Neuronal stem cell (in vitro differentiated cells): ENCODE results near the gene MAD1L1.

ENCODE experiments used
- DNase-seq: peaks from one replicate; pipeline ENCODE4 v3.0.0-alpha.2; 2013; ENCODE audit warnings: low spot score
- H2AFZ ChIP-seq: one replicate; pipeline ENCODE4 v1.6.1; 2013; ENCODE audit warnings: mild to moderate bottlenecking, low read length, inconsistent platforms
- H2AK5ac ChIP-seq: 2 replicates; pipeline ENCODE4 v1.6.1; 2013; ENCODE audit warnings: low read depth, mild to moderate bottlenecking, inconsistent platforms, low read length, moderate library complexity, mixed read lengths
- H2BK120ac ChIP-seq: 2 replicates; pipeline ENCODE4 v1.6.1; 2013; ENCODE audit warnings: low read depth, mild to moderate bottlenecking, inconsistent platforms, low read length, moderate library complexity, mixed read lengths
- H2BK12ac ChIP-seq: one replicate; pipeline ENCODE4 v1.6.1; 2013; ENCODE audit warnings: low read length, inconsistent platforms
- H2BK15ac ChIP-seq: 2 replicates; pipeline ENCODE4 v1.6.1; 2013; ENCODE audit warnings: mild to moderate bottlenecking, low read length, inconsistent platforms, mixed read lengths
- H2BK5ac ChIP-seq: one replicate; pipeline ENCODE4 v1.6.1; 2013; ENCODE audit warnings: inconsistent platforms, mild to moderate bottlenecking, low read length, moderate library complexity
- H3K14ac ChIP-seq: one replicate; pipeline ENCODE4 v1.6.1; 2013; ENCODE audit warnings: low read length, inconsistent platforms
- H3K18ac ChIP-seq: 2 replicates; pipeline ENCODE4 v1.6.1; 2013; ENCODE audit warnings: low read length, inconsistent platforms
- H3K23ac ChIP-seq: 2 replicates; pipeline ENCODE4 v1.6.1; 2013; ENCODE audit warnings: low read depth, mild to moderate bottlenecking, mixed read lengths, low read length, inconsistent platforms; ENCODE audit not compliant: poor library complexity
- H3K27ac ChIP-seq: replicated peaks from 3 replicates; pipeline ENCODE4 v1.5.1; 2013; ENCODE audit warnings: low read length, inconsistent platforms
- H3K27me3 ChIP-seq, 3 experiments: 2 replicates each; pipeline ENCODE4 v1.6.1; 2013; ENCODE audit warnings: low read length in 3 of 3, mild to moderate bottlenecking in 2 of 3, inconsistent platforms in 1 of 3, low read depth in 1 of 3, mixed read lengths in 1 of 3, moderate library complexity in 1 of 3; ENCODE audit not compliant: control insufficient read depth in 3 of 3, insufficient read depth in 3 of 3
- H3K36me3 ChIP-seq, 2 donors: replicated peaks in 1 of 2; 2 replicates each; pipeline ENCODE4 v1.6.1; 2013; ENCODE audit warnings: low read length in 2 of 2; ENCODE audit not compliant: control insufficient read depth in 2 of 2, insufficient read depth in 2 of 2
- H3K4ac ChIP-seq: 2 replicates; pipeline ENCODE4 v1.6.1; 2013; ENCODE audit warnings: inconsistent platforms, mild to moderate bottlenecking, low read length, moderate library complexity
- H3K4me1 ChIP-seq, 2 donors: 1 replicate in 1 of 2; 2 replicates in 1 of 2; pipeline ENCODE4 v1.6.1; 2013; ENCODE audit warnings: low read length in 2 of 2, low read depth in 1 of 2; ENCODE audit not compliant: control insufficient read depth in 2 of 2, insufficient read depth in 1 of 2
- H3K4me2 ChIP-seq: one replicate; pipeline ENCODE4 v1.6.1; 2013; ENCODE audit warnings: mild to moderate bottlenecking, low read length, inconsistent platforms; ENCODE audit not compliant: insufficient read depth, poor library complexity, severe bottlenecking
- H3K4me3 ChIP-seq, 2 donors: 2 replicates each; pipeline ENCODE4 v1.5.1; 2013; ENCODE audit warnings: low read length in 2 of 2, mild to moderate bottlenecking in 2 of 2, inconsistent platforms in 1 of 2, moderate library complexity in 1 of 2
- H3K79me1 ChIP-seq: one replicate; pipeline ENCODE4 v1.6.1; 2013; ENCODE audit warnings: low read depth, mild to moderate bottlenecking, inconsistent platforms, low read length, moderate library complexity
- H3K9ac ChIP-seq: one replicate; pipeline ENCODE4 v1.6.1; 2013; ENCODE audit warnings: mild to moderate bottlenecking, low read depth, low read length, inconsistent platforms; ENCODE audit not compliant: poor library complexity
- H3K9me3 ChIP-seq, 2 donors: replicated peaks in 1 of 2; 2 replicates each; pipeline versions ENCODE3 to v1.6.1; 2013; ENCODE audit warnings: low read length in 2 of 2, mild to moderate bottlenecking in 2 of 2, inconsistent platforms in 1 of 2, low read depth in 1 of 2, mixed read lengths in 1 of 2, moderate library complexity in 1 of 2; ENCODE audit not compliant: control insufficient read depth in 2 of 2, insufficient read depth in 1 of 2
- H4K8ac ChIP-seq: one replicate; pipeline ENCODE4 v1.6.1; 2013; ENCODE audit warnings: low read depth, mild to moderate bottlenecking, inconsistent platforms, low read length, moderate library complexity
- H4K91ac ChIP-seq: one replicate; pipeline ENCODE4 v1.6.1; 2013; ENCODE audit warnings: low read length, low read depth, mild to moderate bottlenecking, inconsistent platforms; ENCODE audit not compliant: poor library complexity
- WGBS, 2 donors: extraction: QIAGEN DNeasy Blood & Tissue Kit; methylation state at CpG; one replicate each; pipeline ENCODE4 v1.1.7; 2013; ENCODE audit warnings: missing lambda C conversion rate in 2 of 2, mixed read lengths in 1 of 2; ENCODE audit not compliant: insufficient read length in 2 of 2, insufficient replicate concordance in 1 of 2; ENCODE audit errors: extremely low coverage in 2 of 2; 5-methylcytosine and 5-hydroxymethylcytosine counted together

MAD1L1 gene

DNA sequence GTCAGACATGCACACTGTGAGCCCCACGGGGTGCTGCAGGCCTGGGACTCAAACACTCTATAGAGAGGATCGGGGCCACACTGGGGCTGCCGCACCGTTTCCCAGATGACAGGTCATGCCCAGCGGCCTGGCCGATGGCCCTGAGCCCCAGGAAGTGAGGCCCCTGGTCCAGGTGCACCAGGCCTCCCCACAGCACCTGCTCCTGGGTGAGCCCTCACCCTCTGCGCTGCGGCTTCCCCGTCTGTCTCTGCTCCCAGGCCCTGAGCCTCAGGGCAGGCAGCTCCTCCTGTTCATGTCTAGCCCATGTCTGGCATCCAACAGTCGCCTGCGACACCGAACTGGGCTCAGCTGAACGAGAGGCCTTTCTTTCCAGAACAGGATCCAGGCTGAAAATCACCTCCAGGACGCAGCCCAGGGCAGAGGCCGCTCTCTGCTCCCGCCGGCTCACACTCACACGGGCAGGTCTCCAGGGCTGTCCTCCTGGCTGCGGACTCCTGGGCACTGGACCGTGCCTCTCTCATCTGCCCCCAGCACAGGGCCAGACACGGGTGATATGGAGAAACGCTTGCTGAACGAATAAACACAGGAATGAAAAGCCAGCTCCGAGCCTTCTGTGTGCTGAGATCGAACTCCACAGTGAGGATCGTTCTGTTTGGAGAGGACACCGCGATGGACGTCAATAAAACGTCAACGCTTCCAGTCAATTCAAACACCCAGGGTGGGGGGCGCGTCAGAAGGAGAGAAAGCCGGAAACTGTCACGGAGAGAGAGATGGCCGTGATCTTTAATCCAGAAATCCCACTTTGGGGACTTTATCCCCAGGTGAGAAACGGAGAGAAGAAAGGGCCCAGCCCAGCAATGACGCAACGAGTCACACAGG is 360.3 kb downstream of the MAD1L1 start:
- Histone ChIP-seq H2AK5ac (no peak overlapping the region), H3K27ac (no peak overlapping the region), H2BK5ac (peak overlapping the region; percentile 48), H2BK12ac (no peak overlapping the region), H3K4ac (no peak overlapping the region), H3K79me1 (peaks cover 14% of the 10 kb centered on the region), H3K36me3 (no peaks in the 10 kb centered on the region), H4K8ac (no peak overlapping the region), H4K91ac (no peak overlapping the region), H3K9ac (peak overlapping the region; percentile 32), H3K4me2 (no peak overlapping the region), H3K27me3 (no peaks in the 10 kb centered on the region), H2AFZ (no peak overlapping the region), H2BK15ac (no peak overlapping the region), H3K9me3 (no peaks in the 10 kb centered on the region), H3K4me1 (peaks cover 2 to 7% of the 10 kb centered on the region in 2 donors), H2BK120ac (peak overlapping the region; percentile 2), H3K14ac (no peak overlapping the region), H3K23ac (peak overlapping the region; percentile 55), H3K18ac (peak overlapping the region; percentile 33), H3K4me3 (no peak overlapping the region)
- no CpG with 5 or more reads among the region's 39 CpGs for WGBS, 2 donors
- no peak for DNase-seq

DNA sequence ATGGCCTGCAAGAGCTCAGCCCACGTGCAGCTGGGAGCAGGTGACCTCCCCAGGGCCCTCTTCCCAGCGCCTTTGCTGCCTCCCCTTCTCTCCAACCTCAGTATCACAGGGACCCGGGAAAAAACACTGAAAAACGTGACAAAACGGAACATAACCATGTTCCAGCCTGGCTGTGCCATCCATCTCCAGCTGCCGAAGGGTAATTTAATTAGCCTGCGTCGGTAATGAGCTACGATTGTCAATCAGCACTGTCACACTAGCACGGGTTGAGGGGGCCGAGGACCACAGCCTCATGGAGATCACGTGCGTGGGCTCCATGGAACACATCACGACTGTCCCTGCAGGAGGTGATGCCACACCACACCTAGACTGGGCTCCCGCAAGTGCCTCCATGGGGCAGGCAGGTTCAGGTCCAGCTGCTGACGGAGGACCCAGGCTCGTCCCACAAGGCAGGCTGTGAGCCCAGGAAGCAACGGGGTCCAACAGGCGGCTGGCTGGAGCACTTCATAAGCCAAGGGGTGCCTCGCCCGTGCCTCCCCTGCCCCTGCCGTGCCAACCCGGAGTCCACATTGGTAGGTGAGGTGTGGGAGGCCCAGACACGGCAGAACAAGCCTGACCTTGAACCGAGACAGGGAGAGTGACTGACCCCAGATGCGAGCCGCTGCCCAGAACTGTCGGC is 363.2 kb downstream of the MAD1L1 start:
- Histone ChIP-seq H3K9ac (no peak overlapping the region), H3K23ac (peak overlapping the region; percentile 91), H3K14ac (no peak overlapping the region), H3K18ac (peak overlapping the region; percentile 44), H3K4me2 (no peak overlapping the region), H4K91ac (no peak overlapping the region), H2AFZ (no peak overlapping the region), H2AK5ac (no peak overlapping the region), H3K79me1 (peaks cover 19% of the 10 kb centered on the region), H3K4me1 (peaks cover 5 to 9% of the 10 kb centered on the region in 2 donors), H3K36me3 (no peaks in the 10 kb centered on the region), H2BK5ac (no peak overlapping the region), H3K27me3 (no peaks in the 10 kb centered on the region), H3K27ac (no peak overlapping the region), H3K4me3 (no peak overlapping the region), H2BK15ac (no peak overlapping the region), H2BK12ac (no peak overlapping the region), H3K9me3 (no peaks in the 10 kb centered on the region), H3K4ac (no peak overlapping the region), H2BK120ac (no peak overlapping the region), H4K8ac (peak overlapping the region; percentile 17)
- no peak for DNase-seq
- WGBS, 2 donors, result no CpG with 5 or more reads among the region's 28 CpGs

DNA sequence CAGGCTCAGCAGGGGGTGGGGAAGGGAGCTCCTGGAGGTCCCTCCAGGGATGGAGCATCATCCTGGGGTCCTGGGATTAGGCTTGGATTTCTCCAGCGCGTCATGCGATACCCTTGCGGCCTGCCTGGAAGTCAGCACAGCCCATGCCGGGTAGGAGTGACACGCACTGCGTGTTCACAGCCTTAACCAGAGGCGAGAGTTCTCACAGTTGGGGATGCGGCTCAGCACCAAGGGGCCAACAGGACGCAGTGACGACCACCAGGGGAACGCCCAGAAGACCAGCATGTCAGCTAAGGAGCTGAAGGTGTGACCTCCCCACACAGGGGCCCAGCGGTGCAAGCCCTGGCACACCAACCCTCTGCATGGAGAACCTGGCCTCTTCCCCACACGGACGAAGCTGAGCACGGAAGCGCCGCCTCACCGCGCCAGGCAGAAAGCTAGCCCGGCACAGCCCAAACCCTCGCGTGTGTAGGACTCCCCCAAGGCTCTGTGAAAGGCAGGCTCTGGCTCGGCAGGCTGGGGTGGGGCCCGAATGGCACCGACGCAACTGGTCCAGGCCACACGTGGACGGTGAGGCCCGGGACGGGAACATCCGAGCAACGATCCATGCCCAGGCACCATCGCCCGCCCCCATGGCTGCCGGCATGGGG is 364.1 kb downstream of the MAD1L1 start:
- H3K4ac ChIP-seq, result no peak overlapping the region
- H3K4me3 ChIP-seq, result no peak overlapping the region
- H4K8ac ChIP-seq, result no peak overlapping the region
- no peak overlapping the region for H3K9ac ChIP-seq
- H2BK15ac ChIP-seq, result peak overlapping the region; percentile 43
- no peak overlapping the region for H2BK120ac ChIP-seq
- peak overlapping the region; percentile 25 for H3K23ac ChIP-seq
- no peak overlapping the region for H2AFZ ChIP-seq
- H3K9me3 ChIP-seq, result no peaks in the 10 kb centered on the region
- H3K4me2 ChIP-seq, result no peak overlapping the region
- no peak overlapping the region for H2BK12ac ChIP-seq
- H3K36me3 ChIP-seq, result no peaks in the 10 kb centered on the region
- H2BK5ac ChIP-seq, result no peak overlapping the region
- H3K27ac ChIP-seq, result no peak overlapping the region
- no peak for DNase-seq
- H3K4me1 ChIP-seq, result peaks cover 12 to 15% of the 10 kb centered on the region in 2 donors
- no CpG with 5 or more reads among the region's 36 CpGs for WGBS, 2 donors
- H3K79me1 ChIP-seq, result peaks cover 17% of the 10 kb centered on the region
- no peak overlapping the region for H2AK5ac ChIP-seq
- H3K14ac ChIP-seq, result peak overlapping the region; percentile 75
- H3K27me3 ChIP-seq, result no peaks in the 10 kb centered on the region
- H4K91ac ChIP-seq, result peak overlapping the region; percentile 24
- H3K18ac ChIP-seq, result peak overlapping the region; percentile 59
